Hepatocyte (in vitro differentiated cells): ENCODE results near the gene FAM13C. TPM values are rescaled to one million over a fixed set of nuclear protein-coding genes. Genes with fewer than 3 reads are reported as not detected.

ENCODE experiments used
- DNase-seq: peaks from one replicate; pipeline ENCODE4 v3.0.0-alpha.2; 2016; ENCODE audit warnings: low spot score
- H2AFZ ChIP-seq: fragments of 200-600 bp; sonication (generic); 2 replicates; pipeline ENCODE4 v1.6.0; 2016; ENCODE audit warnings: antibody characterized with exemption, mild to moderate bottlenecking
- H3K27ac ChIP-seq: fragments of 200-600 bp; sonication (generic); 2 replicates; pipeline ENCODE4 v1.5.1; 2016; ENCODE audit warnings: mild to moderate bottlenecking
- H3K27me3 ChIP-seq: fragments of 200-600 bp; sonication (generic); 2 replicates; pipeline ENCODE4 v1.6.1; 2016
- H3K36me3 ChIP-seq: fragments of 200-600 bp; sonication (generic); replicated peaks from 2 replicates; pipeline ENCODE4 v1.5.1; 2016; ENCODE audit warnings: low read depth; ENCODE audit not compliant: insufficient read depth
- H3K4me1 ChIP-seq: fragments of 200-600 bp; sonication (generic); 2 replicates; pipeline ENCODE4 v1.5.1; 2016; ENCODE audit warnings: mild to moderate bottlenecking, moderate library complexity; ENCODE audit not compliant: insufficient read depth
- H3K4me2 ChIP-seq: fragments of 200-600 bp; sonication (generic); 2 replicates; pipeline ENCODE4 v1.6.0; 2016
- H3K4me3 ChIP-seq: fragments of 200-600 bp; sonication (generic); 2 replicates; pipeline ENCODE4 v1.5.1; 2016; ENCODE audit warnings: mild to moderate bottlenecking
- H3K79me2 ChIP-seq: fragments of 200-600 bp; sonication (generic); 2 replicates; pipeline ENCODE4 v1.6.0; 2017; ENCODE audit warnings: mild to moderate bottlenecking
- H3K9me2 ChIP-seq: fragments of 200-600 bp; sonication (generic); replicated peaks from 2 replicates; pipeline ENCODE4 v1.6.0; 2017; ENCODE audit warnings: mild to moderate bottlenecking; ENCODE audit not compliant: insufficient read depth
- H3K9me3 ChIP-seq: fragments of 200-600 bp; sonication (generic); 2 replicates; pipeline ENCODE4 v1.5.1; 2016; ENCODE audit warnings: low read depth, mild to moderate bottlenecking
- H4K20me1 ChIP-seq: fragments of 200-600 bp; sonication (generic); 2 replicates; pipeline ENCODE4 v1.6.0; 2016; ENCODE audit warnings: mild to moderate bottlenecking; ENCODE audit not compliant: insufficient read depth, poor library complexity, severe bottlenecking
- EZH2 ChIP-seq: fragments of 200-600 bp; sonication (generic); IDR thresholded peaks from 2 replicates; pipeline ENCODE4 v1.6.1; 2016; ENCODE audit warnings: antibody characterized with exemption, mild to moderate bottlenecking, borderline replicate concordance
- EZH2phosphoT487 ChIP-seq: fragments of 200-600 bp; sonication (generic); IDR thresholded peaks from one replicate; pipeline ENCODE4 v1.6.1; 2018; ENCODE audit warnings: antibody characterized with exemption, mild to moderate bottlenecking, low read depth, moderate library complexity; ENCODE audit not compliant: unreplicated experiment, severe bottlenecking
- WGBS: methylation state at CpG from one replicate; pipeline ENCODE4 v1.1.6; 2016; ENCODE audit warnings: low lambda C conversion rate; ENCODE audit errors: missing lambda C conversion rate; 5-methylcytosine and 5-hydroxymethylcytosine counted together
- polyA plus RNA-seq: library from polyadenylated mRNA; unstranded; fragments of >200 nt; fragmentation: Nextera tagmentation; extraction: Ambion mirVana; gene quantifications from 2 replicates; pipeline ENCODE4 v1.2.1, GENCODE V29; 2016
- total RNA-seq: library from RNA; depleted of rRNA; stranded (reverse); fragments of >200 nt; gene quantifications from 2 replicates; pipeline ENCODE4 v1.2.3, GENCODE V29; 2014
- TF ChIP-seq, protein P1 (sequence below): fragments of 200-600 bp; sonication (generic); IDR thresholded peaks from 2 replicates; pipeline ENCODE4 v1.5.1; 2016; ENCODE audit warnings: antibody characterized with exemption, mild to moderate bottlenecking; ENCODE audit not compliant: poor library complexity

Gene FAM13C
- total and polyA plus RNA-seq, 2 experiments from 2014 or later = 2.2 to 3.1 TPM

- no peaks in the 10 kb centered on the region for H3K79me2 ChIP-seq
- H3K4me3 ChIP-seq = no peak overlapping the region
- no peaks in the 10 kb centered on the region for H4K20me1 ChIP-seq
- H3K27ac ChIP-seq = no peak overlapping the region
- 93% methylated on average over 2 of the region's 2 CpGs for WGBS
- H2AFZ ChIP-seq = no peak overlapping the region
- no peak for DNase-seq
- H3K9me3 ChIP-seq = no peaks in the 10 kb centered on the region
- no peaks in the 10 kb centered on the region for H3K27me3 ChIP-seq
- H3K9me2 ChIP-seq = no peaks in the 10 kb centered on the region
- TF ChIP-seq EZH2 = no peak
- TF ChIP-seq EZH2phosphoT487 = no peak
- TF ChIP-seq, protein P1, sequence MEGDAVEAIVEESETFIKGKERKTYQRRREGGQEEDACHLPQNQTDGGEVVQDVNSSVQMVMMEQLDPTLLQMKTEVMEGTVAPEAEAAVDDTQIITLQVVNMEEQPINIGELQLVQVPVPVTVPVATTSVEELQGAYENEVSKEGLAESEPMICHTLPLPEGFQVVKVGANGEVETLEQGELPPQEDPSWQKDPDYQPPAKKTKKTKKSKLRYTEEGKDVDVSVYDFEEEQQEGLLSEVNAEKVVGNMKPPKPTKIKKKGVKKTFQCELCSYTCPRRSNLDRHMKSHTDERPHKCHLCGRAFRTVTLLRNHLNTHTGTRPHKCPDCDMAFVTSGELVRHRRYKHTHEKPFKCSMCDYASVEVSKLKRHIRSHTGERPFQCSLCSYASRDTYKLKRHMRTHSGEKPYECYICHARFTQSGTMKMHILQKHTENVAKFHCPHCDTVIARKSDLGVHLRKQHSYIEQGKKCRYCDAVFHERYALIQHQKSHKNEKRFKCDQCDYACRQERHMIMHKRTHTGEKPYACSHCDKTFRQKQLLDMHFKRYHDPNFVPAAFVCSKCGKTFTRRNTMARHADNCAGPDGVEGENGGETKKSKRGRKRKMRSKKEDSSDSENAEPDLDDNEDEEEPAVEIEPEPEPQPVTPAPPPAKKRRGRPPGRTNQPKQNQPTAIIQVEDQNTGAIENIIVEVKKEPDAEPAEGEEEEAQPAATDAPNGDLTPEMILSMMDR = no peak
- H3K4me1 ChIP-seq = no peaks in the 10 kb centered on the region
- no peak overlapping the region for H3K4me2 ChIP-seq
- H3K36me3 ChIP-seq = no peaks in the 10 kb centered on the region
Measured at GRCh38 chr10:59212301-59212798, 150.0 kb downstream of the FAM13C start.

GRCh38 chr10:59206204-59206720, 156.1 kb downstream of the FAM13C start:
- Histone ChIP-seq H3K4me1 (no peaks in the 10 kb centered on the region), H3K36me3 (no peaks in the 10 kb centered on the region), H3K9me3 (no peaks in the 10 kb centered on the region), H3K27ac (no peak overlapping the region), H3K4me2 (no peak overlapping the region), H3K9me2 (no peaks in the 10 kb centered on the region), H2AFZ (no peak overlapping the region), H3K27me3 (no peaks in the 10 kb centered on the region), H3K79me2 (peaks cover 14% of the 10 kb centered on the region), H4K20me1 (peaks cover 3% of the 10 kb centered on the region), H3K4me3 (no peak overlapping the region)
- no peak for DNase-seq
- 62% methylated on average over 5 of the region's 5 CpGs for WGBS
- TF ChIP-seq EZH2phosphoT487 (no peak), EZH2 (no peak)
- TF ChIP-seq, protein P1 = no peak

Other genes with a start within 250 kb of the FAM13C start
- 5.9 and 39.3 TPM in 2 replicates for gene PHYHIPL, start 185.9 kb downstream of the FAM13C start, total RNA-seq
- gene PHYHIPL, start 185.9 kb downstream of the FAM13C start, polyA plus RNA-seq = 5.0 and 6.8 TPM in 2 replicates